GM12891 (cell line): ENCODE data around the gene SLC2A13.

ENCODE experiments used
- PAX5 ChIP-seq: IDR thresholded peaks from 2 replicates; pipeline ENCODE4 v1.6.1; 2011; ENCODE audit warnings: low read length, moderate library complexity, mild to moderate bottlenecking; ENCODE audit not compliant: insufficient read depth, severe bottlenecking
- POLR2A ChIP-seq: IDR thresholded peaks from 2 replicates; pipeline ENCODE4 v1.6.1; 2011; ENCODE audit warnings: low read depth, low read length, control low read depth
- POLR2AphosphoS5 ChIP-seq: IDR thresholded peaks from 2 replicates; pipeline ENCODE4 v1.6.1; 2011; ENCODE audit warnings: low read depth, low read length, control low read depth
- POU2F2 ChIP-seq: IDR thresholded peaks from 2 replicates; pipeline ENCODE4 v1.6.1; 2011; ENCODE audit warnings: low read depth, mild to moderate bottlenecking, control low read depth, low read length, moderate library complexity
- SPI1 ChIP-seq: IDR thresholded peaks from 2 replicates; pipeline ENCODE4 v1.6.1; 2011; ENCODE audit warnings: low read depth, low read length, control low read depth
- TAF1 ChIP-seq: IDR thresholded peaks from 2 replicates; pipeline ENCODE4 v1.6.1; 2011; ENCODE audit warnings: low read depth, low read length, control low read depth

GRCh38 chr12:40045656-40046055 is 60.2 kb downstream of the SLC2A13 start:
- TF ChIP-seq POLR2A = no peak
- TF ChIP-seq POLR2AphosphoS5 = no peak
- TF ChIP-seq TAF1 = no peak
- no peak for TF ChIP-seq POU2F2
- no peak for TF ChIP-seq SPI1
- no peak for TF ChIP-seq PAX5
